Neuronal stem cell (in vitro differentiated cells): ENCODE data around the gene IFT80.

Experiments
- DNase-seq: peaks from one replicate; pipeline ENCODE4 v3.0.0-alpha.2; 2013; ENCODE audit warnings: low spot score
- H2AFZ ChIP-seq: one replicate; pipeline ENCODE4 v1.6.1; 2013; ENCODE audit warnings: mild to moderate bottlenecking, low read length, inconsistent platforms
- H2AK5ac ChIP-seq: 2 replicates; pipeline ENCODE4 v1.6.1; 2013; ENCODE audit warnings: low read depth, mild to moderate bottlenecking, inconsistent platforms, low read length, moderate library complexity, mixed read lengths
- H2BK120ac ChIP-seq: 2 replicates; pipeline ENCODE4 v1.6.1; 2013; ENCODE audit warnings: low read depth, mild to moderate bottlenecking, inconsistent platforms, low read length, moderate library complexity, mixed read lengths
- H2BK12ac ChIP-seq: one replicate; pipeline ENCODE4 v1.6.1; 2013; ENCODE audit warnings: low read length, inconsistent platforms
- H2BK15ac ChIP-seq: 2 replicates; pipeline ENCODE4 v1.6.1; 2013; ENCODE audit warnings: mild to moderate bottlenecking, low read length, inconsistent platforms, mixed read lengths
- H2BK5ac ChIP-seq: one replicate; pipeline ENCODE4 v1.6.1; 2013; ENCODE audit warnings: inconsistent platforms, mild to moderate bottlenecking, low read length, moderate library complexity
- H3K14ac ChIP-seq: one replicate; pipeline ENCODE4 v1.6.1; 2013; ENCODE audit warnings: low read length, inconsistent platforms
- H3K18ac ChIP-seq: 2 replicates; pipeline ENCODE4 v1.6.1; 2013; ENCODE audit warnings: low read length, inconsistent platforms
- H3K23ac ChIP-seq: 2 replicates; pipeline ENCODE4 v1.6.1; 2013; ENCODE audit warnings: low read depth, mild to moderate bottlenecking, mixed read lengths, low read length, inconsistent platforms; ENCODE audit not compliant: poor library complexity
- H3K27ac ChIP-seq: replicated peaks from 3 replicates; pipeline ENCODE4 v1.5.1; 2013; ENCODE audit warnings: low read length, inconsistent platforms
- H3K27me3 ChIP-seq, 3 experiments: 2 replicates each; pipeline ENCODE4 v1.6.1; 2013; ENCODE audit warnings: low read length in 3 of 3, mild to moderate bottlenecking in 2 of 3, inconsistent platforms in 1 of 3, low read depth in 1 of 3, mixed read lengths in 1 of 3, moderate library complexity in 1 of 3; ENCODE audit not compliant: control insufficient read depth in 3 of 3, insufficient read depth in 3 of 3
- H3K36me3 ChIP-seq, 2 donors: replicated peaks in 1 of 2; 2 replicates each; pipeline ENCODE4 v1.6.1; 2013; ENCODE audit warnings: low read length in 2 of 2; ENCODE audit not compliant: control insufficient read depth in 2 of 2, insufficient read depth in 2 of 2
- H3K4ac ChIP-seq: 2 replicates; pipeline ENCODE4 v1.6.1; 2013; ENCODE audit warnings: inconsistent platforms, mild to moderate bottlenecking, low read length, moderate library complexity
- H3K4me1 ChIP-seq, 2 donors: 1 replicate in 1 of 2; 2 replicates in 1 of 2; pipeline ENCODE4 v1.6.1; 2013; ENCODE audit warnings: low read length in 2 of 2, low read depth in 1 of 2; ENCODE audit not compliant: control insufficient read depth in 2 of 2, insufficient read depth in 1 of 2
- H3K4me2 ChIP-seq: one replicate; pipeline ENCODE4 v1.6.1; 2013; ENCODE audit warnings: mild to moderate bottlenecking, low read length, inconsistent platforms; ENCODE audit not compliant: insufficient read depth, poor library complexity, severe bottlenecking
- H3K4me3 ChIP-seq, 2 donors: 2 replicates each; pipeline ENCODE4 v1.5.1; 2013; ENCODE audit warnings: low read length in 2 of 2, mild to moderate bottlenecking in 2 of 2, inconsistent platforms in 1 of 2, moderate library complexity in 1 of 2
- H3K79me1 ChIP-seq: one replicate; pipeline ENCODE4 v1.6.1; 2013; ENCODE audit warnings: low read depth, mild to moderate bottlenecking, inconsistent platforms, low read length, moderate library complexity
- H3K9ac ChIP-seq: one replicate; pipeline ENCODE4 v1.6.1; 2013; ENCODE audit warnings: mild to moderate bottlenecking, low read depth, low read length, inconsistent platforms; ENCODE audit not compliant: poor library complexity
- H3K9me3 ChIP-seq, 2 donors: replicated peaks in 1 of 2; 2 replicates each; pipeline versions ENCODE3 to v1.6.1; 2013; ENCODE audit warnings: low read length in 2 of 2, mild to moderate bottlenecking in 2 of 2, inconsistent platforms in 1 of 2, low read depth in 1 of 2, mixed read lengths in 1 of 2, moderate library complexity in 1 of 2; ENCODE audit not compliant: control insufficient read depth in 2 of 2, insufficient read depth in 1 of 2
- H4K8ac ChIP-seq: one replicate; pipeline ENCODE4 v1.6.1; 2013; ENCODE audit warnings: low read depth, mild to moderate bottlenecking, inconsistent platforms, low read length, moderate library complexity
- H4K91ac ChIP-seq: one replicate; pipeline ENCODE4 v1.6.1; 2013; ENCODE audit warnings: low read length, low read depth, mild to moderate bottlenecking, inconsistent platforms; ENCODE audit not compliant: poor library complexity
- WGBS, 2 donors: extraction: QIAGEN DNeasy Blood & Tissue Kit; methylation state at CpG; one replicate each; pipeline ENCODE4 v1.1.7; 2013; ENCODE audit warnings: missing lambda C conversion rate in 2 of 2, mixed read lengths in 1 of 2; ENCODE audit not compliant: insufficient read length in 2 of 2, insufficient replicate concordance in 1 of 2; ENCODE audit errors: extremely low coverage in 2 of 2; 5-methylcytosine and 5-hydroxymethylcytosine counted together

Gene IFT80

GRCh38 chr3:160413613-160414248 is 14.7 kb upstream of the IFT80 start:
- H3K4me3 ChIP-seq = no peak overlapping the region
- DNase-seq = peak; percentile 62

DNA sequence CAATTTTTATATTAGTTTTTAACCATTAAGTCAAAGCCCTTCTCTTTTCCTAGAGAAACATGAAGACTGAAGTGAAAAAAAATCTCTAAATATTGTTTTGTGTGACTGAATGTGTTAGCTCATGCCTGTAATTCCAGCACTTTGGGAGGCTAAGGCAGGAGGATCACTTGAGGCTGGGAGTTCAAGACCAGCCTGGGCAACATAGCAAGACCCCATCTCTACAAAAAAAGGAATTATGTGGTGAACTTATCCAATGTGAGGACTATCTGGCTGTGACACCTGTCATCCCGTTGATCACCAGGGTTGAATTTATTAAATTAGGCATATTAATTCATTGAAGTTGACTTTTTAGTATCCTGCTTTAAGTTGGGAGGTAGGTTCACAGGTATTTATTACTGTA is 13.5 kb upstream of the IFT80 start:
- H3K14ac ChIP-seq = no peak overlapping the region
- no peak overlapping the region for H3K27ac ChIP-seq
- no peak overlapping the region for H2BK12ac ChIP-seq
- no peak overlapping the region for H2BK120ac ChIP-seq
- no peak overlapping the region for H4K91ac ChIP-seq
- no peak overlapping the region for H3K23ac ChIP-seq
- WGBS, 2 donors = no CpG with 5 or more reads among the region's 1 CpG
- H2AFZ ChIP-seq = no peak overlapping the region
- no peak overlapping the region for H2AK5ac ChIP-seq
- H4K8ac ChIP-seq = no peak overlapping the region
- no peak overlapping the region for H3K4me3 ChIP-seq
- H2BK15ac ChIP-seq = no peak overlapping the region
- peaks cover 20 to 98% of the 10 kb centered on the region in 2 donors for H3K36me3 ChIP-seq
- H3K9ac ChIP-seq = no peak overlapping the region
- no peaks in the 10 kb centered on the region for H3K27me3 ChIP-seq
- H3K79me1 ChIP-seq = no peaks in the 10 kb centered on the region
- H3K4me2 ChIP-seq = no peak overlapping the region
- H3K4me1 ChIP-seq = no peaks in the 10 kb centered on the region
- H3K9me3 ChIP-seq = peaks cover 0 to 4% of the 10 kb centered on the region in 2 donors
- DNase-seq = no peak
- no peak overlapping the region for H2BK5ac ChIP-seq
- no peak overlapping the region for H3K18ac ChIP-seq
- H3K4ac ChIP-seq = no peak overlapping the region

More at GRCh38 chr3:160413613-160414248, 14.7 kb upstream of the IFT80 start:
- Histone ChIP-seq H3K36me3 (peaks cover 25 to 98% of the 10 kb centered on the region in 2 donors), H3K4me1 (no peaks in the 10 kb centered on the region), H3K23ac (no peak overlapping the region), H3K27me3 (no peaks in the 10 kb centered on the region), H3K27ac (no peak overlapping the region), H3K9ac (no peak overlapping the region), H3K9me3 (no peaks in the 10 kb centered on the region), H3K14ac (no peak overlapping the region), H3K4ac (no peak overlapping the region), H2AFZ (no peak overlapping the region), H3K18ac (no peak overlapping the region), H4K8ac (no peak overlapping the region), H2BK12ac (no peak overlapping the region), H4K91ac (no peak overlapping the region), H2BK5ac (no peak overlapping the region), H2BK120ac (no peak overlapping the region), H2AK5ac (no peak overlapping the region), H3K4me2 (no peak overlapping the region), H2BK15ac (no peak overlapping the region), H3K79me1 (no peaks in the 10 kb centered on the region)
- whole genome bisulfite sequencing, 2 donors = no CpG with 5 or more reads among the region's 3 CpGs

- Histone ChIP-seq H2BK120ac (no peak overlapping the region), H3K4me1 (no peaks in the 10 kb centered on the region), H2BK15ac (no peak overlapping the region), H3K4ac (no peak overlapping the region), H2AK5ac (no peak overlapping the region), H3K27ac (no peak overlapping the region), H3K27me3 (no peaks in the 10 kb centered on the region), H3K14ac (no peak overlapping the region), H2AFZ (no peak overlapping the region), H4K91ac (no peak overlapping the region), H3K9ac (no peak overlapping the region), H3K23ac (no peak overlapping the region), H4K8ac (no peak overlapping the region), H3K9me3 (peaks cover 0 to 4% of the 10 kb centered on the region in 2 donors), H2BK12ac (no peak overlapping the region), H3K4me2 (no peak overlapping the region), H3K4me3 (no peak overlapping the region), H3K18ac (no peak overlapping the region), H3K36me3 (peaks cover 15 to 98% of the 10 kb centered on the region in 2 donors), H2BK5ac (no peak overlapping the region), H3K79me1 (no peaks in the 10 kb centered on the region)
- DNase-seq = no peak
- no CpG with 5 or more reads among the region's 10 CpGs for WGBS, 2 donors
Observed at GRCh38 chr3:160409812-160410610, 11.0 kb upstream of the IFT80 start.

DNA sequence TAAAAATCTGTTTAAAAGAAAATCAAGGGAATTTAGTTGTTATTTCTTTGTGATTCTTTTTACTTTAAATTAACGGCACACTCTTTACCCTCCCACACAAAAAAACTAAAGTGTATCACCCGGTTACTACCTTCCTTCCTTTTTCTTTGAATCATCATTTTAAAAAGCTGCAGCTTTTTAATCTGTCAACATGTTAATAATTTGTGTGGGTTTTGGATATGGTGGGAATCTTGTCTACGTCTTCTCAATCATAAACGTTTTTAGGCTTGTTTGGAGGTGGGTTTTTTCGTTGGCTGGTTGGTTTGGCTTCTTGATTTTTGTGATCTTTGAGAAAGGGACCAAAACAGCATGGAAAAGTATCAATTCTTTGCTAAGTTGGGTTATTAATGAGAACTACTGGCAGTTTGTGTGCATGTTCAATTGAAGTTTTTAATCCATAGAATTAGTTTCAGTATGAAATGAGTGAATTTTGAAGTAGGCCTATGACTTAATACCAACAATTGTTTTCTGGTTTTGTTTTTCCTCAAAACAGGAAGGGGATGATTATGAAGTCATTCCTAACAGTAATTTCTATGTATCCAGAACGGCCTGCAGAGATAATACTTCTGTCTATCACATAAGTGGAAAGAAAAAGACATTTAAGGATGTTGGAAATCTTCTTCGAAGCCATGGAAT is 4.9 kb upstream of the IFT80 start:
- Histone ChIP-seq H3K27me3 (no peaks in the 10 kb centered on the region), H3K79me1 (peaks cover 5% of the 10 kb centered on the region), H3K36me3 (peaks cover 1 to 82% of the 10 kb centered on the region in 2 donors), H3K9me3 (peaks cover 0 to 4% of the 10 kb centered on the region in 2 donors), H3K23ac (no peak overlapping the region), H3K14ac (no peak overlapping the region), H2BK12ac (no peak overlapping the region), H3K4me3 (no peak overlapping the region), H3K4me1 (peaks cover 0 to 4% of the 10 kb centered on the region in 2 donors), H4K91ac (no peak overlapping the region), H3K18ac (no peak overlapping the region), H3K4me2 (no peak overlapping the region), H2BK5ac (no peak overlapping the region), H2AK5ac (no peak overlapping the region), H2AFZ (no peak overlapping the region), H3K9ac (no peak overlapping the region), H3K4ac (no peak overlapping the region), H2BK15ac (no peak overlapping the region), H4K8ac (no peak overlapping the region), H3K27ac (no peak overlapping the region), H2BK120ac (no peak overlapping the region)
- no peak for DNase-seq
- WGBS, 2 donors = no CpG with 5 or more reads among the region's 7 CpGs
